ENCODE measurements around the gene PALMD. TPM values are rescaled to one million over a fixed set of nuclear protein-coding genes. Genes with fewer than 3 reads are reported as not detected.

Gene PALMD
- total RNA-seq, 1 donor from 2014 or later, result 39.5 TPM

DNA sequence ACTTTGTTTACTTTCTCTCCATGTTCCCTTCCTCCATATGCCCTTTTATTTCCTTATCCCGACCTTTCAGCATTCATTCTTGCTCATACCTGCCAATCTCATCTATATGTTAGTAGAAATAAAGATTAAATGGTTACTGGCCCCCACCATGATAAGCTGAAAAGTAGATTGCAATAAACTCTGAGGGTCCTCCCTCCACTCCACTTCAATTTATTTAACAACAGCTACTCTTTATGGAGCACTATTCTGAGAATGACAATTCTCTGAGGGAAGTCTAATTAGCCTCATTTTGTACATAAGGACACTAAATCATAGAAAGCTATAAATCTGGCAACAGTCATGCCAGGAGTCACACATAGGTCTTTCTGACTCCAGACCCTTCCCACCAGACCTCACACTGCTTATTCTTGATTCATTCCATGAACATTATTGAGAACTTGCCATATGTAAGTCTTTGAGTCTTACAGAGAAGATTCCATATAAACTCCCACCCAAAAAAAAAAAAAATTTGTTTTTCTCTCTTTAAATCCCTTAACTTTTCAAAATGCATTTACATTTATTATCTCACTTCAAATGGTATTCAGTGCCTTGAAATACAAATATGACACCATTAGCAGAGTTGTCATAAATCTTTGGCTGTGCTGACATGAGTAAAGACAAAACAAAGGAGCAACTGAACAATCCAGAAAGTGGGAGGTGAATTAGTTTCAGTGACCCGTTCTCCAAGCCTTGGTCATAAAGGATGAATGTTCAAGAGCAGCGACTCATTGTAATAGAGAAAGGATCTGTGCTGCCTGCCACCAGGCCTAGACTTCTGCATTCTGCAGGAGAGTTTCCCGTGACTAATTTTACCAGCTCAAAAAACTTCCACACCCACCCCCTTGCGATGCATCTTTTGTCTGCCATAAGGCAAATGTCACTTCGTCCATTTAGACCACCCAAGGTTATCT is 28.5 kb downstream of the PALMD start:
- no peaks in the 10 kb centered on the region for H3K4me1 ChIP-seq
- DNase-seq (ENCODE audit: extremely low spot score in 2 of 2), result no peak
- TF ChIP-seq POLR2AphosphoS5 (IDR thresholded peaks at IDR 0.05; ENCODE audit: insufficient read depth in 1 of 2, low read depth in 1 of 2), result no peak
- TF ChIP-seq, protein P1, sequence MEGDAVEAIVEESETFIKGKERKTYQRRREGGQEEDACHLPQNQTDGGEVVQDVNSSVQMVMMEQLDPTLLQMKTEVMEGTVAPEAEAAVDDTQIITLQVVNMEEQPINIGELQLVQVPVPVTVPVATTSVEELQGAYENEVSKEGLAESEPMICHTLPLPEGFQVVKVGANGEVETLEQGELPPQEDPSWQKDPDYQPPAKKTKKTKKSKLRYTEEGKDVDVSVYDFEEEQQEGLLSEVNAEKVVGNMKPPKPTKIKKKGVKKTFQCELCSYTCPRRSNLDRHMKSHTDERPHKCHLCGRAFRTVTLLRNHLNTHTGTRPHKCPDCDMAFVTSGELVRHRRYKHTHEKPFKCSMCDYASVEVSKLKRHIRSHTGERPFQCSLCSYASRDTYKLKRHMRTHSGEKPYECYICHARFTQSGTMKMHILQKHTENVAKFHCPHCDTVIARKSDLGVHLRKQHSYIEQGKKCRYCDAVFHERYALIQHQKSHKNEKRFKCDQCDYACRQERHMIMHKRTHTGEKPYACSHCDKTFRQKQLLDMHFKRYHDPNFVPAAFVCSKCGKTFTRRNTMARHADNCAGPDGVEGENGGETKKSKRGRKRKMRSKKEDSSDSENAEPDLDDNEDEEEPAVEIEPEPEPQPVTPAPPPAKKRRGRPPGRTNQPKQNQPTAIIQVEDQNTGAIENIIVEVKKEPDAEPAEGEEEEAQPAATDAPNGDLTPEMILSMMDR (IDR thresholded peaks at IDR 0.05), result no peak
- no peak for TF ChIP-seq POLR2A (IDR thresholded peaks at IDR 0.05)
- intact Hi-C loops (cut with DNase I), result no loop called here
- no peak overlapping the region for H3K27ac ChIP-seq
- H3K36me3 ChIP-seq, result no peaks in the 10 kb centered on the region
- no peaks in the 10 kb centered on the region for H3K27me3 ChIP-seq
- no peaks in the 10 kb centered on the region for H3K9me3 ChIP-seq
- no peak overlapping the region for H3K4me3 ChIP-seq

DNA sequence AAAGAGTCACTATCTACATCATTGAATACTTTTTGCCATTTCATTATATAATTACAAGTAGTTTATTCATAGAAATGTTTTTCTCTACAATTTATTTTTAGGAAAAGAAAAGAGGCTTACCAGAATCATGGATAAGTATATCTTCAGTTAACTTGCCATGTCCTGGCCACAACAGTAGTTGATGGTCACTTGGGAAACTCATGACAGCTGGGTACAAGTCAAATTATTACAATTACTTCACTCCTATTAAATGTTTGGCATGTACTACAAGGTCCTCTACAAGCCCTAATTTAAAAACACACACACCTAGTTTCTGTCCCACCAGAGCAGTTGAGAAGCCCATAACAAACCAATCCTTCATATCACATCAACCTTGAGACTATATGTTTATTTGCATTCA is 29.4 kb downstream of the PALMD start:
- no peak for DNase-seq (ENCODE audit: extremely low spot score in 2 of 2)
- H3K36me3 ChIP-seq, result no peaks in the 10 kb centered on the region
- H3K9me3 ChIP-seq, result no peaks in the 10 kb centered on the region
- TF ChIP-seq, protein P1 (IDR thresholded peaks at IDR 0.05), result no peak
- no peak for TF ChIP-seq POLR2AphosphoS5 (IDR thresholded peaks at IDR 0.05; ENCODE audit: insufficient read depth in 1 of 2, low read depth in 1 of 2)
- TF ChIP-seq POLR2A (IDR thresholded peaks at IDR 0.05), result no peak
- H3K27ac ChIP-seq, result no peak overlapping the region
- intact Hi-C loops (cut with DNase I), result no loop called here
- H3K4me3 ChIP-seq, result no peak overlapping the region
- no peaks in the 10 kb centered on the region for H3K4me1 ChIP-seq
- no peaks in the 10 kb centered on the region for H3K27me3 ChIP-seq

- H3K27ac ChIP-seq, result no peak overlapping the region
- DNase-seq (ENCODE audit: extremely low spot score in 2 of 2), result no peak
- H3K9me3 ChIP-seq, result no peaks in the 10 kb centered on the region
- intact Hi-C loops (cut with DNase I), result no loop called here
- TF ChIP-seq POLR2A (IDR thresholded peaks at IDR 0.05), result no peak
- no peak for TF ChIP-seq POLR2AphosphoS5 (IDR thresholded peaks at IDR 0.05; ENCODE audit: insufficient read depth in 1 of 2, low read depth in 1 of 2)
- TF ChIP-seq, protein P1 (IDR thresholded peaks at IDR 0.05), result no peak
- H3K36me3 ChIP-seq, result no peaks in the 10 kb centered on the region
- H3K4me3 ChIP-seq, result no peak overlapping the region
- no peaks in the 10 kb centered on the region for H3K27me3 ChIP-seq
- no peaks in the 10 kb centered on the region for H3K4me1 ChIP-seq
Measured at GRCh38 chr1:99675994-99676393, 30.1 kb downstream of the PALMD start.

- Histone ChIP-seq H3K36me3 (no peaks in the 10 kb centered on the region), H3K4me1 (no peaks in the 10 kb centered on the region), H3K4me3 (no peak overlapping the region), H3K27ac (no peak overlapping the region), H3K27me3 (no peaks in the 10 kb centered on the region), H3K9me3 (no peaks in the 10 kb centered on the region)
- intact Hi-C loops (cut with DNase I), result no loop called here
- TF ChIP-seq POLR2AphosphoS5 (IDR thresholded peaks at IDR 0.05; ENCODE audit: insufficient read depth in 1 of 2, low read depth in 1 of 2) (no peak), POLR2A (IDR thresholded peaks at IDR 0.05) (no peak)
- TF ChIP-seq, protein P1 (IDR thresholded peaks at IDR 0.05), result no peak
- DNase-seq (ENCODE audit: extremely low spot score in 2 of 2), result no peak
Measured at GRCh38 chr1:99676876-99677275, 31.0 kb downstream of the PALMD start.

GRCh38 chr1:99677416-99677815 is 31.5 kb downstream of the PALMD start:
- no peaks in the 10 kb centered on the region for H3K27me3 ChIP-seq
- H3K4me1 ChIP-seq, result no peaks in the 10 kb centered on the region
- no peaks in the 10 kb centered on the region for H3K36me3 ChIP-seq
- intact Hi-C loops (cut with DNase I), result no loop called here
- H3K4me3 ChIP-seq, result no peak overlapping the region
- no peak overlapping the region for H3K27ac ChIP-seq
- H3K9me3 ChIP-seq, result no peaks in the 10 kb centered on the region
- DNase-seq (ENCODE audit: extremely low spot score in 2 of 2), result no peak
- TF ChIP-seq POLR2A (IDR thresholded peaks at IDR 0.05) (no peak), POLR2AphosphoS5 (IDR thresholded peaks at IDR 0.05; ENCODE audit: insufficient read depth in 1 of 2, low read depth in 1 of 2) (no peak)
